Adipocyte (in vitro differentiated cells): ENCODE measurements around the gene DBF4B.
"Not testable (repeated sequence)": the region's sequence is repeated elsewhere in the genome, so short reads cannot be mapped to it uniquely, and the experiment has no call there.

Experiments
- DNase-seq: peaks from one replicate; pipeline ENCODE4 v3.0.0-alpha.2; 2015; ENCODE audit warnings: low read depth
- H3K27me3 ChIP-seq: replicated peaks from 2 replicates; pipeline ENCODE4 v1.7.0; 2013; ENCODE audit warnings: mild to moderate bottlenecking, low read length, moderate library complexity; ENCODE audit not compliant: control insufficient read depth, insufficient read depth
- H3K36me3 ChIP-seq: 2 replicates; pipeline ENCODE4 v1.7.0; 2013; ENCODE audit warnings: low read length, mild to moderate bottlenecking, moderate library complexity; ENCODE audit not compliant: control insufficient read depth, insufficient read depth, severe bottlenecking
- H3K4me1 ChIP-seq: 2 replicates; pipeline ENCODE4 v1.7.0; 2013; ENCODE audit warnings: mild to moderate bottlenecking, low read length, moderate library complexity; ENCODE audit not compliant: control insufficient read depth, insufficient read depth
- H3K4me3 ChIP-seq: 2 replicates; pipeline ENCODE4 v1.7.0; 2013; ENCODE audit warnings: mild to moderate bottlenecking, low read length, moderate library complexity
- H3K9ac ChIP-seq: 2 replicates; pipeline ENCODE4 v1.7.0; 2013; ENCODE audit warnings: mild to moderate bottlenecking, low read length, moderate library complexity
- H3K9me3 ChIP-seq: 2 replicates; pipeline ENCODE4 v1.7.0; 2013; ENCODE audit warnings: mild to moderate bottlenecking, low read length, moderate library complexity; ENCODE audit not compliant: control insufficient read depth

Gene DBF4B

GRCh38 chr17:44708401-44709263, at the start of gene DBF4B:
Gene DBF4B (plus strand): TSS chr17:44708665. CDS start chr17:44708821, 156 bp downstream.
- Histone ChIP-seq H3K4me1 (peaks cover 14% of the 10 kb centered on the region), H3K36me3 (no peaks in the 10 kb centered on the region), H3K9me3 (no peaks in the 10 kb centered on the region), H3K4me3 (peak within 1 kb of the TSS; percentile 99), H3K27me3 (no peaks in the 10 kb centered on the region), H3K9ac (peak within 1 kb of the TSS; percentile 81)
- DNase-seq, result peak; percentile 95

GRCh38 chr17:44661835-44662234, 46.6 kb upstream of the DBF4B start:
- Histone ChIP-seq H3K4me1 (no peaks in the 10 kb centered on the region), H3K36me3 (no peaks in the 10 kb centered on the region), H3K4me3 (no peak overlapping the region), H3K9me3 (no peaks in the 10 kb centered on the region), H3K27me3 (peaks cover 4% of the 10 kb centered on the region), H3K9ac (no peak overlapping the region)
- no peak for DNase-seq

DNA sequence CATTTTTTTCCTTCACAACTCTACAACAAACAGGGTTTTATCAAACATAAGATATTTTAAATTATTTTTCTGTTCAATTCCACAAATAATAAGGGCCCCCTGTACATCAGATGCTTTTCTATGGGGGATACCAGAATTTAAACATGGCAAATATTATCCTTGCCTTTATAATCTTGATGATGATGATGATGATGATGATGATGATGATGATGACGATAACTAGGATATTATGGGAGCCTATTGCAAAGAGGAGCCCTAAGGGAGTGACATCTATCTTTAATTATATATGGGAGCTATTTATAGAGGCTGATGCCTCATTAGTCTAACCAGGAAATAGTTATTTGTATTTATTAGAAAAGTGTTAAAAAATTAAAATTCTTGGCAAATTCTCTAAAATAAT, 45.4 kb upstream of the DBF4B start:
- Histone ChIP-seq H3K4me3 (no peak overlapping the region), H3K9ac (no peak overlapping the region), H3K27me3 (no peaks in the 10 kb centered on the region), H3K4me1 (no peaks in the 10 kb centered on the region), H3K9me3 (no peaks in the 10 kb centered on the region), H3K36me3 (no peaks in the 10 kb centered on the region)
- no peak for DNase-seq

DNA sequence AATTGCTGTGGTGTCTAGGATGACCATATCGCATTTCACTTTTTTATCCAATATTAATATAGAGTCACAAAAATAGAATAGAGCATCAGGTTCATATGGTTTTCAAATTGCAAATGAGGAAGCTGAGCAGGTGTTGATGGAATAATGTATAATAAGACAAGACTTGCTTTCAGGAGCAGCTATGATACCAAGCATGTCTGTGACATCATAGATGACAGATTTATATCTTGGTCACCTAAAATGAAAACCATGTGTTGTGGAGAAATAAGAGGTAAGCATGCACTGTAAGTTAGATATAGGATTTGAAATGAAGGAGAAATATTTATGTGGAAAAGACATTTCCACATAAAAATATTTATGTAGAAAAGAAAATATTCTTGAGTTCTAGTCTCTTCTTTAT, 43.6 kb upstream of the DBF4B start:
- H3K9ac ChIP-seq, result no peak overlapping the region
- DNase-seq, result no peak
- no peaks in the 10 kb centered on the region for H3K36me3 ChIP-seq

GRCh38 chr17:44666006-44666405, 42.5 kb upstream of the DBF4B start:
- no peaks in the 10 kb centered on the region for H3K36me3 ChIP-seq
- no peak for DNase-seq
- no peak overlapping the region for H3K9ac ChIP-seq
- H3K9me3 ChIP-seq, result no peaks in the 10 kb centered on the region
- H3K4me1 ChIP-seq, result no peaks in the 10 kb centered on the region
- H3K27me3 ChIP-seq, result no peaks in the 10 kb centered on the region
- no peak overlapping the region for H3K4me3 ChIP-seq

More for the DNA sequence above, 43.6 kb upstream of the DBF4B start:
- Histone ChIP-seq H3K9me3 (no peaks in the 10 kb centered on the region), H3K27me3 (no peaks in the 10 kb centered on the region), H3K4me1 (no peaks in the 10 kb centered on the region), H3K4me3 (no peak overlapping the region)

- Histone ChIP-seq H3K9me3 (no peaks in the 10 kb centered on the region), H3K27me3 (no peaks in the 10 kb centered on the region), H3K4me3 (no peak overlapping the region), H3K4me1 (peaks cover 10% of the 10 kb centered on the region), H3K36me3 (no peaks in the 10 kb centered on the region), H3K9ac (no peak overlapping the region)
- DNase-seq, result peak; percentile 78
Measured at GRCh38 chr17:44672479-44673093, 35.9 kb upstream of the DBF4B start.

DNA sequence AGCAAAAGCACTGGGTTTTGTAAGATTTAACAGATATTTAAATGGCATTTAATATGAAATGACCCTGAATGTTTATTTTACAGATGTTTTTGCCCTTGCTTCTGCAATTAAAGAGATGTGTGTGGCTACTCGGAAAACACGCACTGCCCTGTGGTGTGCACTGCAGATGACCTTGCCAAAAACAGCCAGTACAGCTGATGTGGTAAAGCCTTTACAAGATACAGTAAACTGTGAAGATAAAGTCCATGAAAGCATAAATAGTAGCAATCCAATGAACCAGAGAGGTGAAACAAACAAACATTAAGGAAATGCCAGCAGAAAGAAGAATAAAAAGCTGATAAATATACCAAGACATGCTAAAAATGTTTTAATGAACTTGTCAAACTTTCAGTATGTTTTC, 34.6 kb upstream of the DBF4B start:
- peaks cover 5% of the 10 kb centered on the region for H3K36me3 ChIP-seq
- no peak overlapping the region for H3K9ac ChIP-seq
- DNase-seq, result no peak
- H3K9me3 ChIP-seq, result no peaks in the 10 kb centered on the region
- H3K27me3 ChIP-seq, result no peaks in the 10 kb centered on the region
- peaks cover 13% of the 10 kb centered on the region for H3K4me1 ChIP-seq
- no peak overlapping the region for H3K4me3 ChIP-seq

DNA sequence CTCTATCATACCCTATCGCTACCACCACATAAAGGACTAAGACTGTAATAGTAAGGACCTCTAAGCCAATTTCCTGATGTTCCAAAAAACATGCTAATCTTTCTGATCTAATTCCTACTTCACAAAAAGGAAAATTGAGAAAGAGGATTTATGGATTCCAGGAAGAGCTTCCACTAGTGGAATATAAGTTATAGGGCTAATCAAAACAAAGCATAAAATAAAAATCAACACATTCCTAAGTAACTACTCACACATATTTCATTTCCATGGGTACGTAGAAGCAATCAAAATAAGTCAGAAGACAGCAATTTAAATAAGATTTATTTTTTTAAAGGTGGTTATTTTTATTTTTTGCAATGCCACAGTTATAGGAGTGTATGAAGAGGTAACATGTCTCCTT, 31.3 kb upstream of the DBF4B start:
- Histone ChIP-seq H3K27me3 (no peaks in the 10 kb centered on the region), H3K36me3 (peaks cover 26% of the 10 kb centered on the region)
- peak; percentile 47 for DNase-seq

DNA sequence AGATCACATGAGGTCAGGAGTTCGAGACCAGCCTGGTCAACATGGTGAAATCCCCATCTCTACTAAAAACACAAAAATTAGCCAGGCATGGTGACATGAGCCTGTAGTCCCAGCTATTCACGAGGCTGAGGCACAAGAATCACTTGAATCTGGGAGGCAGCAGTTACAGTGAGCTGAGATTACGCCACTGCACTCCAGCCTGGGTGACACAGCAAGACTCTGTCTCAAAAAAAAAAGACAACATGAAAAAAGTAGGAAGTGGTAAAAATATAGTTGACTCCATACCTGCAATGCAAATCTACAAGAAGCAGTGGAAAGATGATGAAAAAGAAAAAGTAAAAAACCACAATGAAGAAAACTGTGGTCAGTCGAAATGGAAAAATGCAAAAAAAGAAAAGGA, 25.2 kb upstream of the DBF4B start:
- DNase-seq, H3K4me3 ChIP-seq, H3K27me3 ChIP-seq, H3K9ac ChIP-seq, H3K9me3 ChIP-seq: not testable (repeated sequence)
- Histone ChIP-seq H3K4me1 (peaks cover 13% of the 10 kb centered on the region), H3K36me3 (peaks cover 36% of the 10 kb centered on the region)

More for the DNA sequence above, 31.3 kb upstream of the DBF4B start:
- Histone ChIP-seq H3K9me3 (no peaks in the 10 kb centered on the region), H3K9ac (peak overlapping the region; percentile 14), H3K4me3 (no peak overlapping the region), H3K4me1 (peaks cover 13% of the 10 kb centered on the region)

- Histone ChIP-seq H3K9ac (no peak overlapping the region), H3K9me3 (no peaks in the 10 kb centered on the region), H3K4me3 (no peak overlapping the region), H3K36me3 (peaks cover 6% of the 10 kb centered on the region), H3K4me1 (peaks cover 27% of the 10 kb centered on the region), H3K27me3 (no peaks in the 10 kb centered on the region)
- no peak for DNase-seq
Measured at GRCh38 chr17:44687756-44688155, 20.7 kb upstream of the DBF4B start.

DNA sequence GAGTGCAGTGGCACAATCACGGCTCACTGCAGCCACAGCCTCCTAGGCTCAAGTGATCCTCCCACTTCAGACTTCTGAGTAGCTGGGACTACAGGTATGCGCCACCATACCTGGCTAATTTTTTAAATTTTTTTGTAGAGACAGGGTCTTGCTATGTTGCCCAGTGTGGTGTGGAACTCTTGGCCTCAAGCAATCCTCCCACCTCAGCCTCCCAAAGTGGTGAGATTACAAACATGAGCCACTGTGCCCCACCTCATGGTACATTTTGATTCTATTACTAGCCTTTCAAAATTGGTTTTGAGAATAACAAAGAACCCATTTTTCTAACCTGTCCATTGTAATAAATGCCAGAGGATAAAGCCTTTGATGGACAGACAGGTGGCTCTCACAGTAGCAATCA, 20.3 kb upstream of the DBF4B start:
- DNase-seq, result no peak
- Histone ChIP-seq H3K9me3 (no peaks in the 10 kb centered on the region), H3K4me3 (no peak overlapping the region), H3K36me3 (peaks cover 3% of the 10 kb centered on the region), H3K9ac (no peak overlapping the region), H3K27me3 (no peaks in the 10 kb centered on the region), H3K4me1 (peaks cover 23% of the 10 kb centered on the region)
